Naive thymus-derived CD8-positive, alpha-beta T cell (primary cell): ENCODE results near the gene IL22RA2. TPM values are rescaled to one million over a fixed set of nuclear protein-coding genes. Genes with fewer than 3 reads are reported as not detected.
"Not testable (repeated sequence)": the region's sequence is repeated elsewhere in the genome, so short reads cannot be mapped to it uniquely, and the experiment has no call there.

ENCODE experiments used
- ATAC-seq, 2 donors: fragments of 150-1000 bp; cut with Tn5 transposase in 1 of 2; sonication (Bioruptor Pico), chemical (Tn5 transposase) in 1 of 2; 1 replicate in 1 of 2; 2 replicates in 1 of 2; pipeline ENCODE4 v1.10.0; 2021; ENCODE audit warnings: mild to moderate bottlenecking in 2 of 2, moderate library complexity in 2 of 2
- POLR2A ChIA-PET: fragments of 350-600 bp; sonication (Branson Sonifier 250); formaldehyde crosslinking; loops from one replicate; lab custom pipeline; 2021; ENCODE audit warnings: antibody characterized with exemption; lab: Charles Lee
- DNase-seq, 10 donors: peaks; one replicate each; pipeline versions ENCODE4 v3.0.0 to v3.0.0-alpha.2; 2020 to 2022
- H3K27ac Mint-ChIP-seq, 10 donors: one replicate each; pipeline ENCODE4 v1.8.0; 2020 to 2022; ENCODE audit warnings: mild to moderate bottlenecking in 10 of 10, mixed read lengths in 10 of 10, moderate library complexity in 4 of 10, inconsistent platforms in 1 of 10
- H3K27me3 Mint-ChIP-seq, 5 donors: one replicate each; pipeline ENCODE4 v1.8.0; 2021 to 2022; ENCODE audit warnings: mixed read lengths in 5 of 5
- H3K36me3 Mint-ChIP-seq, 3 donors: one replicate each; pipeline ENCODE4 v1.8.0; 2020 to 2022; ENCODE audit warnings: mixed read lengths in 3 of 3, mild to moderate bottlenecking in 2 of 3, inconsistent platforms in 1 of 3
- H3K4me1 Mint-ChIP-seq, 4 donors: one replicate each; pipeline ENCODE4 v1.8.0; 2021 to 2022; ENCODE audit warnings: mixed read lengths in 4 of 4
- H3K4me3 Mint-ChIP-seq, 10 donors: one replicate each; pipeline ENCODE4 v1.8.0; 2020 to 2022; ENCODE audit warnings: mild to moderate bottlenecking in 10 of 10, mixed read lengths in 10 of 10, moderate library complexity in 6 of 10, inconsistent platforms in 1 of 10
- H3K9me3 Mint-ChIP-seq, 9 donors: one replicate each; pipeline ENCODE4 v1.8.0; 2020 to 2022; ENCODE audit warnings: mixed read lengths in 9 of 9, mild to moderate bottlenecking in 3 of 9, inconsistent platforms in 1 of 9, moderate library complexity in 1 of 9
- polyA plus RNA-seq, 3 donors: library from polyadenylated mRNA; unstranded; fragments of 300-500 nt; fragmentation: Illumina TruSeq; gene quantifications; one replicate each; pipeline ENCODE4 v1.2.3, GENCODE V29; 2021
- total RNA-seq, 8 experiments: library from RNA in 2 of 8; stranded (reverse) in 2 of 8; gene quantifications; one replicate each; pipeline ENCODE4 v1.2.3 and lab custom pipeline; 2021 to 2026

IL22RA2 gene
- total and polyA plus RNA-seq, 5 experiments from 2014 or later = not detected

- H3K4me1 Mint-ChIP-seq = peaks cover 0 to 10% (median 0%) of the 10 kb centered on the region in 4 donors
- peaks cover 0 to 5% (median 0%) of the 10 kb centered on the region in 5 donors for H3K27me3 Mint-ChIP-seq
- POLR2A ChIA-PET = interaction anchor here (0.5 kb wide), 1 partner anchor 10 kb away, joined by 3 read pairs; no protein-coding TSS in a partner anchor
- H3K27ac Mint-ChIP-seq = no peak overlapping the region
- peaks cover 0 to 12% (median 0%) of the 10 kb centered on the region in 9 donors for H3K9me3 Mint-ChIP-seq
- no peak for DNase-seq
- no peak for ATAC-seq
- H3K36me3 Mint-ChIP-seq = no peaks in the 10 kb centered on the region
- H3K4me3 Mint-ChIP-seq = no peak overlapping the region
Observed at GRCh38 chr6:137111296-137112066, 62.0 kb downstream of the IL22RA2 start.

- DNase-seq = no peak
- H3K36me3 Mint-ChIP-seq = peaks cover 0 to 3% (median 0%) of the 10 kb centered on the region in 3 donors
- H3K4me3 Mint-ChIP-seq = no peak overlapping the region
- POLR2A ChIA-PET = no interaction called here
- peaks cover 0 to 42% (median 8%) of the 10 kb centered on the region in 4 donors for H3K4me1 Mint-ChIP-seq
- H3K9me3 Mint-ChIP-seq = peaks cover 0 to 12% (median 0%) of the 10 kb centered on the region in 9 donors
- H3K27ac Mint-ChIP-seq = no peak overlapping the region
- H3K27me3 Mint-ChIP-seq = peaks cover 0 to 2% (median 0%) of the 10 kb centered on the region in 5 donors
- no peak for ATAC-seq
Observed at GRCh38 chr6:137107767-137108105, 65.7 kb downstream of the IL22RA2 start.

GRCh38 chr6:137107047-137107766, 66.2 kb downstream of the IL22RA2 start:
- H3K27ac Mint-ChIP-seq, ATAC-seq, H3K4me3 Mint-ChIP-seq, DNase-seq, H3K27me3 Mint-ChIP-seq, H3K36me3 Mint-ChIP-seq, POLR2A ChIA-PET: not testable (repeated sequence)
- Mint-ChIP-seq H3K9me3 (peaks cover 0 to 12% (median 0%) of the 10 kb centered on the region in 9 donors), H3K4me1 (peaks cover 0 to 47% (median 10%) of the 10 kb centered on the region in 4 donors)

GRCh38 chr6:137106183-137106582, 67.3 kb downstream of the IL22RA2 start:
- Mint-ChIP-seq H3K36me3 (peaks cover 0 to 3% (median 0%) of the 10 kb centered on the region in 3 donors), H3K4me1 (peaks cover 0 to 52% (median 10%) of the 10 kb centered on the region in 4 donors), H3K4me3 (no peak overlapping the region), H3K9me3 (peaks cover 0 to 12% (median 0%) of the 10 kb centered on the region in 9 donors), H3K27ac (peak overlapping the region in 2 of 10 donors; percentile 20 to 57), H3K27me3 (peaks cover 0 to 2% (median 0%) of the 10 kb centered on the region in 5 donors)
- no peak for ATAC-seq
- POLR2A ChIA-PET = no interaction called here
- DNase-seq = no peak

- POLR2A ChIA-PET = no interaction called here
- peaks cover 0 to 12% (median 0%) of the 10 kb centered on the region in 9 donors for H3K9me3 Mint-ChIP-seq
- H3K4me1 Mint-ChIP-seq = peaks cover 0 to 56% (median 10%) of the 10 kb centered on the region in 4 donors
- peak overlapping the region in 3 of 10 donors; percentile 2 to 57 (median 53) for H3K27ac Mint-ChIP-seq
- H3K36me3 Mint-ChIP-seq = peaks cover 0 to 3% (median 0%) of the 10 kb centered on the region in 3 donors
- ATAC-seq (no peak), DNase-seq (no peak)
- H3K27me3 Mint-ChIP-seq = peaks cover 0 to 2% (median 0%) of the 10 kb centered on the region in 5 donors
- H3K4me3 Mint-ChIP-seq = no peak overlapping the region
Observed at GRCh38 chr6:137105375-137105774, 68.1 kb downstream of the IL22RA2 start.

GRCh38 chr6:137104926-137105325, 68.5 kb downstream of the IL22RA2 start:
- Mint-ChIP-seq H3K4me1 (peaks cover 0 to 61% (median 10%) of the 10 kb centered on the region in 4 donors), H3K9me3 (peaks cover 0 to 12% (median 0%) of the 10 kb centered on the region in 9 donors), H3K4me3 (no peak overlapping the region), H3K27me3 (peaks cover 0 to 2% (median 0%) of the 10 kb centered on the region in 5 donors), H3K27ac (peak overlapping the region in 1 of 10 donors; percentile 57), H3K36me3 (peaks cover 0 to 3% (median 0%) of the 10 kb centered on the region in 3 donors)
- DNase-seq = no peak
- POLR2A ChIA-PET = no interaction called here
- no peak for ATAC-seq

- DNase-seq (peak in 1 of 10 donors; percentile 15), ATAC-seq (peak in 1 of 2 donors; percentile 68)
- Mint-ChIP-seq H3K27ac (peak overlapping the region in 2 of 10 donors; percentile 81 to 86), H3K4me1 (peaks cover 0 to 66% (median 10%) of the 10 kb centered on the region in 4 donors), H3K27me3 (no peaks in the 10 kb centered on the region), H3K9me3 (peaks cover 0 to under 1% (median 0%) of the 10 kb centered on the region in 9 donors), H3K36me3 (peaks cover 0 to 3% (median 0%) of the 10 kb centered on the region in 3 donors), H3K4me3 (peak overlapping the region in 1 of 10 donors; percentile 67)
- POLR2A ChIA-PET = no interaction called here
Observed at GRCh38 chr6:137102851-137103492, 70.5 kb downstream of the IL22RA2 start.

GRCh38 chr6:137102050-137102848, 71.2 kb downstream of the IL22RA2 start:
- Mint-ChIP-seq H3K27me3 (no peaks in the 10 kb centered on the region), H3K4me3 (peak overlapping the region in 1 of 10 donors; percentile 67), H3K27ac (peak overlapping the region in 2 of 10 donors; percentile 81 to 86), H3K9me3 (no peaks in the 10 kb centered on the region), H3K36me3 (peaks cover 0 to 3% (median 0%) of the 10 kb centered on the region in 3 donors), H3K4me1 (peaks cover 0 to 66% (median 10%) of the 10 kb centered on the region in 4 donors)
- ATAC-seq = peak in 1 of 2 donors; percentile 25
- POLR2A ChIA-PET = no interaction called here
- no peak for DNase-seq

- H3K27ac Mint-ChIP-seq = peak overlapping the region in 2 of 10 donors; percentile 20 to 59
Observed at GRCh38 chr6:137099689-137100403, 73.6 kb downstream of the IL22RA2 start.

GRCh38 chr6:137097526-137097925, 75.9 kb downstream of the IL22RA2 start:
- H3K9me3 Mint-ChIP-seq = no peaks in the 10 kb centered on the region
- H3K27ac Mint-ChIP-seq = no peak overlapping the region
- DNase-seq (no peak), ATAC-seq (no peak)
- peaks cover 0 to 59% (median 1%) of the 10 kb centered on the region in 4 donors for H3K4me1 Mint-ChIP-seq
- no peaks in the 10 kb centered on the region for H3K27me3 Mint-ChIP-seq
- no peaks in the 10 kb centered on the region for H3K36me3 Mint-ChIP-seq
- no peak overlapping the region for H3K4me3 Mint-ChIP-seq
- POLR2A ChIA-PET = no interaction called here

More at GRCh38 chr6:137099689-137100403, 73.6 kb downstream of the IL22RA2 start:
- POLR2A ChIA-PET = no interaction called here
- no peak overlapping the region for H3K4me3 Mint-ChIP-seq
- H3K36me3 Mint-ChIP-seq = peaks cover 0 to 3% (median 0%) of the 10 kb centered on the region in 3 donors
- ATAC-seq (no peak), DNase-seq (no peak)
- H3K4me1 Mint-ChIP-seq = peaks cover 0 to 68% (median 4%) of the 10 kb centered on the region in 4 donors
- no peaks in the 10 kb centered on the region for H3K27me3 Mint-ChIP-seq
- no peaks in the 10 kb centered on the region for H3K9me3 Mint-ChIP-seq

GRCh38 chr6:137097057-137097456, 76.4 kb downstream of the IL22RA2 start:
- H3K4me1 Mint-ChIP-seq = peaks cover 0 to 54% (median under 1%) of the 10 kb centered on the region in 4 donors
- peaks cover 0 to 2% (median 0%) of the 10 kb centered on the region in 5 donors for H3K27me3 Mint-ChIP-seq
- DNase-seq (no peak), ATAC-seq (no peak)
- H3K36me3 Mint-ChIP-seq = no peaks in the 10 kb centered on the region
- POLR2A ChIA-PET = no interaction called here
- no peak overlapping the region for H3K4me3 Mint-ChIP-seq
- H3K9me3 Mint-ChIP-seq = no peaks in the 10 kb centered on the region
- no peak overlapping the region for H3K27ac Mint-ChIP-seq
